Right lobe of liver (tissue), 4 donors: ENCODE measurements around the gene ANKRD63.

Experiments
- CTCF ChIP-seq, 4 donors: fragments of 200-600 bp in 3 of 4; fragments of 450-650 bp in 1 of 4; IDR thresholded peaks; one replicate each; pipeline versions ENCODE4 v1.5.1 to v1.8.0; 2016 to 2022; ENCODE audit warnings: antibody characterized with exemption in 4 of 4, mild to moderate bottlenecking in 2 of 4
- POLR2A ChIP-seq: fragments of 450-650 bp; IDR thresholded peaks from one replicate; pipeline ENCODE4 v1.6.1; 2017; ENCODE audit warnings: antibody characterized with exemption, mild to moderate bottlenecking
- donor health status: DM: no; HTN: no; CAD: no.
- donor health status: DM: no; HTN: no; CAD: no.
- donor health status: DM: no; HTN: yes; CAD: no.

DNA sequence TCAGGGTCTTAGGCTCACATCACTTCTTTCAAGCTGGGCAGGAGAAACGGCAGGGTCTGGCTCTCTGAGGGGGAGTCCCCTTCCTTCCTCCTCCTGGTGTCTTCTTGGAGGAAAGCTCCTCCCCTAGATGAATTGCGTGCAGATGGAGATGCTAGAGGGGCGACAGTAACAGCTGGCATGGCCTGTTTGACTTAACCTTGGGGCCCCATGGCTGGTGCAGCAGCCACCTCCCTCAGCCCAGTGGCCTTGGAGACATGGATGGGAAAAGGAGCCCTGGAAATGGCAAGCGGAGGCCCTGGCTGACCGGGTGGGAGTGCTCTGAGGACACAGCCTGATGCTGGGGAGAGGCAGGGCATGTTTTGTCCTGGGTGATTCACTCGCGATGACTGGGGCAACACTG lies 23.8 kb downstream of the ANKRD63 start:
- TF ChIP-seq CTCF (IDR thresholded peaks at IDR 0.05) (no peak), POLR2A (no peak)
